Left kidney (tissue), 1 donor: Measurements from ENCODE around the gene ZFP62. TPM values are rescaled to one million over a fixed set of nuclear protein-coding genes. Genes with fewer than 3 reads are reported as not detected.

Experiments
- polyA plus RNA-seq: library from polyadenylated mRNA; unstranded; fragments of 120-200 nt; gene quantifications from one replicate; pipeline ENCODE4 v1.2.1, GENCODE V29; 2013; ENCODE audit not compliant: insufficient read length

The ZFP62 gene
- polyA plus RNA-seq, 1 donor: 74.6 TPM

Other genes starting within 250 kb of the ZFP62 start
- 23.6 TPM for gene FLT4, start 211.7 kb downstream of the ZFP62 start, polyA plus RNA-seq
- gene OR2Y1, start 121.2 kb downstream of the ZFP62 start, polyA plus RNA-seq: not detected
- gene MGAT1, start 58.5 kb downstream of the ZFP62 start, polyA plus RNA-seq: 67.5 TPM
- 0.65 TPM for gene BTNL8, start 37.9 kb upstream of the ZFP62 start, polyA plus RNA-seq
- not detected for gene BTNL3, start 127.6 kb upstream of the ZFP62 start, polyA plus RNA-seq
- 10.7 TPM for gene BTNL9, start 179.0 kb upstream of the ZFP62 start, polyA plus RNA-seq